Occipital lobe (tissue), 2 donors: ENCODE data around the gene NSF. TPM values are rescaled to one million over a fixed set of nuclear protein-coding genes. Genes with fewer than 3 reads are reported as not detected.
"Not testable (repeated sequence)": the region's sequence is repeated elsewhere in the genome, so short reads cannot be mapped to it uniquely, and the experiment has no call there.

ENCODE experiments used
- DNase-seq: peaks from one replicate; lab custom pipeline; 2025; lab: John Stamatoyannopoulos, UW
- total RNA-seq: library from RNA; depleted of rRNA; stranded (reverse); fragments of >200 nt; gene quantifications from one replicate; pipeline ENCODE4 v1.2.3, GENCODE V29; 2014

Gene NSF
- total RNA-seq, 1 donor from 2014 or later = 64.6 TPM

DNA sequence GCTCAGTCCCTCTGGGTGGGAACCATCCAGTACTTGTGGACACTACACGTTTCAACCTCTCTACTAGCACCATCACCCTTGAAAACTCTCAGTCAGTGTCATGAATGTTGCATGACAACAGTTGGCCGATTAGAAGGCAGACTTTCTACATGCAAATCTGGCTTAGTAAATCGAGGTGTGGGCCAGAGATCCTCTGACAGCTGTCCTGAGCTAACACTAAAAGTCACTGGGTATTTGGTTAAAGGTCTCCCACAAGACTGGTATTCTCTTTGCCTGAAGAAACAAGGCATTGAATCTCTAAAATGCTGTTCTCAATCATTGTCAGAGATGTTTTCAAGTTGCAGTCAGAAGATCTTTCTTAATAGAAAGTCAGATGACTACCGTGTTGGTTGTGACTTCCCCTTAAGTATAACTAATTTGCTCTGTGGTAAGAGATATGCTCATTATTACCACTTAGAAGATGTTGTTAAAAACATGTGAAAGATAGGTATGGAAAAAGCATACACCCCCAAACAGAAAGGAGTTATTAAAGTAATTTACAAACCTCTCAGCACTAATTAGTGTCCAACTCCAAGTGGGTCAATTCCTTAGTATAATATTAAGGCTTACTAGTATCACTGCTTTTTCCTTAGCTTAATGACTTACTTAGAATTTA lies 165.7 kb downstream of the NSF start:
- no peak for DNase-seq

DNA sequence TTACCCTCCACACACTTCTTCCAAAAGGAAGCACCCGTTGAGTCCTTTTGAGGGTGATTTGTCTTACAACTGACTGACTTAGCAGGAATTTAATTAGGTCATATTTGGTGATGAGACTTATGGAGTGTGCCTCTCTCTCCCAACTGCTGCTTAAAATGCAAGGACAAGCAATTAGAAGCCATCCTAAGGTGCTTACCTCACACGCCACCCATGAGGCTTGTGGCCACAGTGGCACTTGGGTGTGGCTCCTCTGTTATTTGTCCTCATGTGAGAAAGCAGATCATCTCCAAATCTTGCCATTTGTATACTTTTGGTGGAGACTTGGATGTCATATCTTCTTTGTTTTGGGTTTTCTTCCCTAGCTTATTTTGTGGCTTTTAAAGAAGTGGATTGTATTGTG lies 166.4 kb downstream of the NSF start:
- no peak for DNase-seq

DNA sequence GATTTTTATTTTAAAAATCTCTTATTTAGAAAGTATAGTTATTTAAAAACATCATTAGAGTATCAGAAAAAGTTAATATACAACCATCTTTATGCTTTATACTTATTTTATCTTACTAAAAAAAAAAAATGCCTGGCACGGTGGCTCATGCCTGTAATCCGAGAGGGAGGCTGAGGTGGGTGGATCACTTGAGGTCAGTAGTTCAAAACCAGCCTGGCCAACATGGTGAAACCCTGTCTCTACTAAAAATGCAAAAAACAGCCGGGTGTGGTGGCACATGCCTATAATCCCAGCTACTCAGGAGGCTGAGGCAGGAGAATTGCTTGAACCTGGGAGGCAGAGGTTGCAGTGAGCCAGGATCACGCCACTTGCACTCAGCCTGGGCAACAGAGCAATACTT lies 167.1 kb downstream of the NSF start:
- not testable (repeated sequence) for DNase-seq

DNA sequence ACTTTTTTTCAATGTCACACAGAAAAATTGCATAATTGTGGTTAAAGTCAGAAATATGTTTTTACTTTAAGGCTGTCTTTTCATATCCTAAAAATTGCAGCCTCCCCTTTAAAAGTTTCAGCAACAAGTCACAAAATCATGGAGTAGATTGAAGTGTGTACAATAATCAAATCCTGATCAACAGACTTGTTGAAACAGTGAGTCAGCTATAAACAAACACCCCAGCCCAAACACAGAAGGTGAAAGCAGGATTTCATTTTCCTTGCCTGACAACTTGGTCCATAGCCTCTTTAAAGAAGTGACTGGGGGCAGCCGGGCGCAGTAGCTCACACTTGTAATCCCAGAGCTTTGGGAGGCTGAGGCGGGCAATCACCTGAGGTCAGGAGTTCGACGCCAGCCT lies 168.1 kb downstream of the NSF start:
- no peak for DNase-seq

DNA sequence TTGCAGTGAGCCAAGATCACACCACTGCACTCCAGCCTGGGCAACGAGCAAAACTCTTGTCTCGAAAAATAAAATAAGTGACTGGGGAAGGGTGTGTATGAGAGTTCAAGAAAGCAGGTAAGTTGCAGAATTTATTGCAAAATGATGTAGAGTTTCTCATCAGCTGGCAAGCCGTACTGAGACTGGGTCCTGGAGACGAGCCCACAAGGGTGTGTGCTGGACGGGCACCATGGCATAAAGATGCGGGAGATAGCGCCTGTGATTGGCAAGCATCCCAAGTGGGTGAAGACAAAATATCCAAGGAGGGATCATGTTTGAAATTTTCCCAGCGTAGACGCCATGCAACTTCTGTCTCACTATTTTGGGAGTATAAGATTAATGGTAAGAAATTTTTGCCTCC lies 168.7 kb downstream of the NSF start:
- no peak for DNase-seq

DNA sequence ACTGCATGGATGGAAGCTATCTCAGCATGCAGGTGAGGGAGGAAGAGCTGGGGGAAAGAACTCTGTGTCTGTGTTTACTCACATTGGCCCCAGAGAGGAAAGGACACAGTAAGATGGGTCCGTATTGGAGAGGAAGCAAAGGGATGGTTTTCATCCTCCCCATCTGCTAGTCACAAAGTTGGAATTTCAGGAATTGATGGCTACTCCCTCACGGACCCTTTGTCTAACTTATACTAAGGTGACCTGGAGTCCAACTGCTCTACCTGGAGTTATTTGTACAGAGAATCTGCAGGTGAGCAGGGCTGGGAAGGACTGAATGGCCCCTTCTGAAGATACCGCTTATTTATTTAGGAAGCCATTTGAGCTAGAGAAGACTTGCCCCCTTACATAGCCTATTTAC lies 172.9 kb downstream of the NSF start:
- DNase-seq = no peak

DNA sequence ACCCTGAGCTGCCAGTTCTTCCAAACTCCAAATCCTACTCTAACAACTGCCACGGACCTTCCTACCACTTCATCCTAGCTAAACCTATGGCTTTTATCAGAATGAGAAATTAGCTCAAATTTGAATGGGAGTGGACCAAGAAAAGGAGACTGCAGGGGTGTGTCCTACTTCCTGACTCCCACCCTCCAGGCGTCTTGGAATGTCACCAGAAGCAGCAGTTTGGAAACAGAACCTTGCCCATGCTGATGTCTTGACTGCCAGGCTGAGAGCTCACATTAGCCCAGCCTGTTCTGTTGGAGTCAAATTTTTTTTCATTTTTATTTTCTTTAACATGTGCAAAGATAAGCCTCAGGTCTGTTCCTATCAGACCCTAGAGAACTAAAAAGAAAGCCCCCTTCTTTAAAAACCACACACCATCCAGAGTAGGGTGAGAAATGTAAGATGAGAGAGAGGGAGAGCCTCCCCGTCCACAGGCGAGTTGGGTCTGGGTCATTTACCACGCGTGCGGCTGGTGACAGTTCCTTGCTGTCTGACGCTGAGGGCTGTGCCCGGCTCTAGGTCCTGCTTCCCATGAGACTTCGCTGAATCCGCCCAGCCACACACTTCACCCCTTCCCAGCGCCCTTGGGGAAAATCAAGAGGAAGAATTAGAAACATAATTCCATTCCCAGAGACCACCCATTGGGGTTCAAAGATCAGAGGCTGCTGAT lies 173.7 kb downstream of the NSF start:
- DNase-seq = no peak

DNA sequence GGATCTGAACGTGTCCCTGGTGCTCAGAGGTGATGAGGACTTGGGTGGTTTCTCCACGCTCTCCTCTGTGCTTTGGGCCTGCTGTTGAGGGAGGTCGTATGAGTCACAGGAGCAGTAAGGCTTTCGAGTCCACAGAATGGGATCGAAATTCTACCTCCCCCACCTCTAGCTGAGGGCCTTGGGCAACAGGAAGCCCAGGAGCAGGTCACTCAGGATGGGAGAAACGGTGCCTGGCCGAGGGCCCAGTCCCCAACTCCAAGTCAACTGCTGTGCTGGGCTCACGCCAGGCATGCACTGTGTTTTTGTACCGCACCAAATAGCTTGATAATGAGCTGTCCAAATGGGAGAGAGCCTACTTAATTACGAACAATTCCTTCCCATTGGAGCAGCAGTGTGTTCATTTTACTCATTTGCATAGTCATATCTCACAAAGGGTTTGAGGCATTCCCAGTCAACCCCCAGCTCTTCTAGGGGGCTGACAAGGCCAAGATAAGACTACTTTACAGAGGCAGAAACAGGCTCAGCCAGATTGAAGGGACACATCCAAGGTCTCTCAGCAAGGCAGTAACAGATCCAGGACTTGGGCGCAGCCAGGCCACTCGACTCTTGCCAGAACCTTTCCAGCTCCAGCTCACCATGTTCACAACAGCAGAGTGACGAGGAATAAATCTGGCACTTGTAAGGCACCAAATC lies 174.4 kb downstream of the NSF start:
- DNase-seq = no peak

DNA sequence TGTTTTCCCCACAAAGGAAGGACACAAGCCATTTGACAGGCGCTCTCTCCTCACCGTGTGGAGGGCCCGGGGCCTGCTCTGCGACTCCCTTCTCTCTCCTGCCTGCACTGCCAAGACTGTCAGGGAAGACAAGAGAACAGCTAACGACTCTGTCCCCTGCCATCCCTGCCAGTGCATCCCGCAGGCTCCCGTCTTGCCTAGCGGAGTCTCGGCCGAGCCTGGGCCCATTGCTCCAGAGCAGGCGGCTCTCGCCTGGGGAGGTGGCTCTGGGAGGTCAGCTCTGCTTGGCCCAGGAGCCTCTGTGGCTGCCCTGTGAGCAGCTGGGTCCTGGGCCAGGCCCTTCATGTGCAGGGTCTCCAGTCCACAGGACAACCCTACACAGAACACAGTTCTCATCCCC lies 175.0 kb downstream of the NSF start:
- DNase-seq = no peak

DNA sequence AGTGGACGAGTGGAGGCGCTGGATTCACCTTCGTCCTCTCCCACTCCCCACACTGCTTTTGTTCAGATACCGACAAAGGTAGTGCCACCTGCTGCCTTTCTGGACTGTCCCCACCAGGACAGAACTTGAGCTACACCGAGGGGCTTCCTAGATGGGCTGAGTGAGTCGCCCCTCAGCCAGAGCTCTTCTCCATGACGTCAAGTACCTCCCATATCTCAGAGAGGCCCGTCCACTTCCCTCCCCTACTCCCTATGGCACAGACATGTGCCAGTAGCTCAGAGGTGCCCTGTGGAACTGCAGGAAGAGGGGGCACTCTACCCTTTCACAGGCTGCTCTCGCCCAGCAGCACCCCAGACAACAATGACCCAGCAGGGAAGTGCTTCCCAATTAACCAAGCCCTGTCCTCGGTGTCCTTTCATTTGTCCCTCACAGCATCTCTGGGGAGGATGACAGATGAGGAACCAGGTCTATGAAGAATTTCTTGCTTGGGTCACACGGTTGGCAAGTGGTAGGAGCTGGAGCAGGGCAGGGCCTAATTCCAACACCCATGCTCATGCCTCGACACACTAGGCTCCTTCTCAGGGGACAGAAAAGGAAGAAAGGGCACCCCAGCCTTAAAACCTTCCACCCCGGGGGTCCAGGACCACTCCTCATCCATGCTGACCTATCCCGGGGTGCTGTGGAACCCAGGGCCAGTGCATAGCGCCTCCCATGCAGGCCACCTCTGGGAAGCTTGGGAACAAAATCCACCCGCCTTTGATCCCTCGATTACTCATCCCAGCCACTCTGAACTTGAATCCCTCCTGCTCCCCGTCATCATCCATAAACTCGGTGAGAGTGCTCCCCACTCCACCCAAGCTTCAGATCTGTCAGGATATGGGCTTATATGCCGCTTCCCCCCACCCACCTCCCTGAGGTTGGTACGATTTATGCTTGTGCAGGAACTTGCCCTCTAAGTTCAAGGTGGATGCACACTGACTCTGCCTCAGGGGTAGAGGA lies 176.3 kb downstream of the NSF start:
- DNase-seq = no peak

DNA sequence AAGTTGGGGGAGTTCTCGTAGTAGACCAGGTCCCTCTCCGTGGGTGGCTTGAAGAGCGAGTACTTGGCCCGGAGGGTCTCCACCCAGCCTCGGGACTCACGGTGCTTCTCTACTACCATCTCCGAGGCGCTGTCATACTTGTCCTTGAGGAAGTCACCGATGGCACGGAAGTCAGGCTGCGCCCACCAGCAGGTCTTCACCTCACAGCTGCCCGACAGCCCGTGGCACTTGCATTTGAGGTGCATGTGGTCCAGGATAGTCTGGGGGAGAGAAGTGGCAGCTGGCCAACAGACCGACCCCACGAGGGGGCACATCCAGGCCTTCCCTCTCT lies 178.0 kb downstream of the NSF start:
- DNase-seq = no peak

DNA sequence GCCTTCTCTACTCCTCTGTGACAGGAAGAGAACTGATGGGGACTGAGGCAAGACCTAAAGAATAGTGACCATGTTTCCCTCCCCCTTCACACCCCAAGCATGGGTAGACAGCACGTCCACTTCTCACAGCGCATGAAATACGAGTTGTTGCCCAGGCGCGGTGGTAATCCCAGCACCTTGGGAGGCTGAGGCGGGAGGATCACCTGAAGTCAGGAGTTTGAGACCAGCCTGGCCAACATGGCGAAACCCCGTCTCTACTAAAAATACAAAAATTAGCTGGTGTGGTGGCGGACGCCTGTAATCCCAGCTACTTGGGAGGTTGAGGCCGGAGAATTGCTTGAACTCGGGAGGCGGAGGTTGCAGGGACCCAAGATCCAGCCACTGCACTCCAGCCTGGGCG lies 178.4 kb downstream of the NSF start:
- not testable (repeated sequence) for DNase-seq

DNA sequence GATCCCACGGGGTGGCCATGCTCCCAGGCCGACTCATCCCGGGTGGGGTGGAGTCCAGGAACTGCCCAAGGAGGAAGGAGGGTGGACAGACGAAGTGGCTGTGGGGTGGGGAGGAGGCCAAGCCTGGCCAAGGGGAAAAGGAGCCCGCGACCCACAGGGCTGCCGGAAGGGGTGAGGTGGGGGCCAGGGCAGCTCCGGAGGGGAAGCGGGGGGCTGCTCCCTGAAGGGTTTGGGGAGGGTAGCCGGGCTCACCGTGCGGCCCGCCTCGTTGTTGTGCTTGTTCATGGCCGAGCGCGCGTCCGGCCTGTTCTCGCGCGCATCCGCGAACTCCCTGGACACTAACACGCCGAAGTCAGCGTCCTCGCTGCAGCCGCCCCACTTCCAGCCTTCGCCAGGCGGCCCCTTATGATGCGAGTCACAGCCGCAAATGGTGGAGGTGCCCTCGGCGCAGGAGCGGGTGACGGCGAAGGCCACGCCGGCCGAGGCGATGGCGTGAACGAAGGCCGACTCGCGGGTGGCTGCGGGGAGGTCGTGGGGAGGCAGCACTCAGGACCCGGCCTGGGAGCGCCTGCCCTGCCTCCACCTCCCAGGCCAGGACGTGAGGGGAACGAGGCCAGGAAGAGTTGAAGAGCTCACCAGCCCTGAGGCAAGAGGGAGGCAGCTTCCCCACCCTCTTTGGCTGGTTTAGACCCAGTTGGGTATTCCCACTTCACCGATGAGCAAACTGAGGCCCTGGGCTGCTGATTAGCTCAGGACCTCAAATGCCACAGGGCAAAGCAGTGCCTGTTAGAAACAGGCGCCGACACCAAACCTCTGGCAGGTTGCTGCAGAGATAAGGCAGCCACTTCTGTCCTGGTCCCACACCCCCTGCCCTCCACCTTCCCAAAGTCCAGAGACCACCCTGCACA lies 179.3 kb downstream of the NSF start:
- DNase-seq = no peak

DNA sequence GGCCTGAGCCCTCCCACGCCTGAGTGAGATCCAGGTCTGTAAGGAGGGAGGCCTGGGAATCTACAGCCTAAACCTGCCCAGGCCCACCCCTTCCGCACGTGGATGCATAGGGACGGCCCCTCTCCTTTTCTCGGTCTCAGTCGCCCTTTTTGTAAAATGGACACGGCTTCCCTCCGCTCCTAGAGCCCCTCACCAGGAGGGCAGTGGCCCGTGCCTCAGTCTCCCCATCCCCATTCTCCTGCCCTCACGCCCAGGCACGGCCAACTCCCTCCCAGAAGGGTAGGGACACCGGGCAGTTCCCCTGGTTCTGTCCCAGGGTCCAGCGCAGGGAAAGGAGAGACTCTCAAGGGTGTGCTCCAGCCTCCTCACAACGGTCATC lies 180.0 kb downstream of the NSF start:
- no peak for DNase-seq

DNA sequence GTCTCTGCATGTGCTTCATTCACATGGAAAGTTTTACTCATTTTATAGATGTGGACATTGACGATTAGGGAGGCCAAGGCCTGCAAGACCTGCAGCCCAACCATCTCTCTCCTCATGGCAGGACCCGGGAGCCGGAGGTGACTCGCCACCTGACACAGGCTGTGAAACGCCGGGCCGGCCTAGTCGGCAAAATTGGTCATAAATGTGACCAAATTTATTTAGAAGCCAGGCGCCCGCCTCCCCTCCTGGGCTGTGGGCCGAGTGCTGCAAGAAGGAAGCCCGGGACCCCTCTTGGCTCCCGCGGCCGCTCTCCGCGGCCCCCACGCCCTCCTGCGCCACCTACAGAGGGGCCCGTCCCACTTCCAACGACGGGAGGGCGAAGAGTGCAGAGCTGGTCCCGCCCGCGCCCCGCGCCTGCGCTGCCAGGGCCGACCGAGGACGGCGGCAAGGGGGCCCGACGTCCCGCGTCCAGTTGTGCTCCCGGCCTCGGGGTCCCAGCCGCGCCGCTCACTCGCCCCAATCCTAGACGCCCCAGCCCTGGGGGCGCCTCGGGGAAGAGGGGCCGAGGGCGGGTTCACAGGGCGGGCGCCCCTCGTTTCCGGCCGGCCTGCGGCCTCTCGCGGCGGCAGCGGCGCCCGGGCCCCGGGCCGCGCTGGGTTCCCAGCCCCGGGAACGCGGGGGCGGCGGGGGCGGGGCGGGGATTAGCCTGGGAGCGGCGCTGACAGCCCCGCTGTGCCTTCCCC lies 180.5 kb downstream of the NSF start:
- no peak for DNase-seq

DNA sequence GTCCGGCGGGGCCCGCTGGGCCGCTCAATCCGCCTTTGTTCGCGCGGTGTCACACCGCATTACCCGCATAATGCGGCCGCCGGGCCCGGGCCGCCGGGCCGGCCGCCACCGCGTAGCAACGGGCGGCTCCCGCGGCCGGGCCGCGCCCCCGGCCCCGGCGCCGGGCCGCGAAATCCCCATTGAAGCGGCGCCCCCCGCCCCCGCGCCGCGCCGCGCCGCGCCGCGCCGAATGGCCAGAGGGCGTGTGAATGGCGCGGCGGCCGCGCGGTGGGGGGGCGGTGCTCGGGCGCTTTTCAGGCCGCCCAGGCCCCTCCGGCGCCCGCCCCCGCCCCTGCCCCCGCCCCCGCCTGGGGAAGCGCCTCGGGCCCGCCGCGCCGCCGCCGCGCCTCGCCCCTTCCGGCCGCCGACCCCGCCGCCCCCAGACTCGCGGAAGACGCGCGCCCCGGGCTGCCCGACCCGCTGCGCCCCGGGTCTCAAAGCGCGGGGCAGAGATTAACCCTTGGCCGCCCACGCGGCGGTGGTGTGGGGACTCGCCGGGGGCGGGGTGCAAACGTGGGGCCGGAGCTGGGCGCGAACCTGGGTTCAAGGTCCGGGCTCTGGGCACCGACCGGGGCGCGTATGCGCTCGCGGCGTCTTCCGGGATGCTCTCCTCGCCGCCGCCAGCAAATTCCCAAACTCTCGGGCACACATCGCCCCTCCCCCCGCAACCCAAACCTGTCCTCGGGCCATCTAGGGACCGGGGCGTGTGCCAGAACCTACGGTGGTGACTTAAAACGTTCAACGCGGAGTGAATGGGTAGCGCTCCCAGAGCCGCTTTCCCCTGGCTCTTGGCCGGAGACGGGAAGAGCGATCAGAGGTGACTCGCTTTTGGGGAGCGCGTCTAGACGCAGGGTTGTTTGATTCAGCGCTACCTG lies 181.3 kb downstream of the NSF start:
- DNase-seq = no peak

DNA sequence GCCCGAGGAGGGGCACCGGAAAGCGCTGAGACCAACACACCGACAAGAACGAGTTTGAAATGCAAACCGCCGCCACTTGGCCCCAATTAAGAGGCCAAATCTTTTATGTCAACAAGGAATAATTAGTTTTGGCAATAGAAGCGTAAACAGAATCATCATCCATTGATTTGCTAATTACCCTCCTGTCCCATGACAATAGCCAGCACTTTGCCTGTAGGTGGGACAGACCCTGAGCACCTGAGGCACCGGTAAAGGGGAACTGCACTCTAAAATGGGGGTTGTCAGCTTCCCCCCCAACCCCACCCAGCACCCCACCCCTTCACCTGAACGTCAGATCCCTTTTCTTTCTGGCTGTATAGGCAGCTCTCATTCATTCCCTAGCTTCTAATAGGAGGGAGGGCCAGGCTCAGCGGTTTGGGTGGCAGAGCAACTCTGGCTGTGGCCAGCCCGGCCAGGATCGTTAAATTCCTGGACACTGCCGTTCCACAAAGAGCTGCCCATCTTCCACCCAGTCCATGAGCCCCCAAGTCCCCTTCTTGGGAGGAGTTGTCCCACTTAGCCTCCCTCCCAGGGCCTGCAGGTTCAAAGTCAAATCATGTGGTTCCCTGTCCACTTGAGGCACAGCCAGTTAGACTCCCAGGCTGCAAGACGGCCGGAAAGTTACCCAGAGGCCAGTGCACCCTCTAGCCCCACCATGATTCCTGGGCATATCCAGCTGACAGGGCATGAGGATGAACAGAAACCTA lies 182.2 kb downstream of the NSF start:
- no peak for DNase-seq

DNA sequence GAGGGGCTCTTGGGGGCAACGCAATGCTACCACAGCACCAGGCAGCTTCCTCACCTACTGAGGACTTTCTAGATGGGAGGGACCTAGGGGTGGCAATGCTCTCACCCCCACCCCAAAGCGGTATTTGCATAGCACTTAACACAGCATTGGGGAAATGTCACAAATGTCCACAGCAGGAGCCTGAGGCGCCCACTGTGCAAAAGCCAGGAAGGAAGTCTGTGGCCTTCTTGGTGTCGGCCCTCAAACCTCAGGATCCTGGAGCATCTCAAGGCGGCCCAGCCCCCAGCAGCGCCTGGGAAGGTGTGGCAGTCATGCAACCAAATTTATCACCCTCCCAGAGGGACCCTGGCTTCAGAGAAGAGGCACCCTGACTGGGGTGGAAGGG lies 182.7 kb downstream of the NSF start:
- DNase-seq = no peak
